GM23338 (cell line): ENCODE measurements around the gene DOCK1. TPM values are rescaled to one million over a fixed set of nuclear protein-coding genes. Genes with fewer than 3 reads are reported as not detected.
A peak's percentile ranks its signal among the peaks of the same experiment; 100 is the strongest.

Experiments used
- ATAC-seq: fragments of 200-7000 bp; cut with Tn5 transposase; 3 replicates; pipeline ENCODE4 v1.9.1; 2020
- DNase-seq: peaks from one replicate; pipeline ENCODE4 v3.0.0-alpha.2; 2015; ENCODE audit warnings: low spot score
- H2AFZ ChIP-seq: fragments of 200-600 bp; sonication (generic); 2 replicates; pipeline ENCODE4 v1.8.0; 2016; ENCODE audit warnings: antibody characterized with exemption, mild to moderate bottlenecking, moderate library complexity
- H3F3A ChIP-seq: fragments of 200-600 bp; sonication (generic); replicated peaks from 2 replicates; pipeline ENCODE4 v1.8.0; 2017; ENCODE audit warnings: antibody characterized with exemption, mixed run types, low read depth
- H3K27ac ChIP-seq: fragments of 200-600 bp; sonication (generic); 2 replicates; pipeline ENCODE4 v1.6.1; 2016; ENCODE audit warnings: low read depth
- H3K27me3 ChIP-seq: fragments of 200-600 bp; sonication (generic); 2 replicates; pipeline ENCODE4 v1.8.0; 2016; ENCODE audit warnings: mild to moderate bottlenecking, mixed run types, moderate library complexity; ENCODE audit not compliant: insufficient read depth
- H3K36me3 ChIP-seq: fragments of 200-600 bp; sonication (generic); 2 replicates; pipeline ENCODE4 v1.8.0; 2016; ENCODE audit warnings: mild to moderate bottlenecking; ENCODE audit not compliant: insufficient read depth
- H3K4me1 ChIP-seq: fragments of 200-600 bp; sonication (generic); 2 replicates; pipeline ENCODE4 v1.8.0; 2016; ENCODE audit warnings: mild to moderate bottlenecking, moderate library complexity; ENCODE audit not compliant: insufficient read depth
- H3K4me2 ChIP-seq: fragments of 200-600 bp; sonication (generic); 2 replicates; pipeline ENCODE4 v1.7.1; 2017; ENCODE audit warnings: mixed run types
- H3K4me3 ChIP-seq: fragments of 200-600 bp; sonication (generic); 2 replicates; pipeline ENCODE4 v1.6.1; 2016; ENCODE audit warnings: mixed run types
- H3K79me2 ChIP-seq: fragments of 200-600 bp; sonication (generic); replicated peaks from 2 replicates; pipeline ENCODE4 v1.8.0; 2017; ENCODE audit warnings: mild to moderate bottlenecking; ENCODE audit not compliant: insufficient read depth
- H3K9me2 ChIP-seq: fragments of 200-600 bp; sonication (generic); 2 replicates; pipeline ENCODE4 v1.8.0; 2017; ENCODE audit not compliant: insufficient read depth
- H4K20me1 ChIP-seq: fragments of 200-600 bp; sonication (generic); replicated peaks from 2 replicates; pipeline ENCODE4 v1.8.0; 2017; ENCODE audit warnings: mild to moderate bottlenecking; ENCODE audit not compliant: insufficient read depth
- H3K27ac Mint-ChIP-seq: 2 replicates; pipeline ENCODE4 v1.8.0; 2020; ENCODE audit warnings: inconsistent platforms, mild to moderate bottlenecking, moderate library complexity, mixed read lengths
- H3K27me3 Mint-ChIP-seq: 3 replicates; pipeline ENCODE4 v1.8.0; 2022; ENCODE audit warnings: low read depth, mild to moderate bottlenecking, moderate library complexity, mixed read lengths, inconsistent platforms; ENCODE audit not compliant: insufficient read depth, poor library complexity
- H3K36me3 Mint-ChIP-seq: 3 replicates; pipeline ENCODE4 v1.8.0; 2021; ENCODE audit warnings: low read depth, mild to moderate bottlenecking, inconsistent platforms, moderate library complexity, mixed read lengths
- H3K4me1 Mint-ChIP-seq: 3 replicates; pipeline ENCODE4 v1.8.0; 2020; ENCODE audit warnings: mild to moderate bottlenecking, inconsistent platforms, mixed read lengths
- H3K4me3 Mint-ChIP-seq: 3 replicates; pipeline ENCODE4 v1.8.0; 2021; ENCODE audit warnings: moderate library complexity, mild to moderate bottlenecking, inconsistent platforms, mixed read lengths
- H3K9me3 Mint-ChIP-seq: 3 replicates; pipeline ENCODE4 v1.8.0; 2020; ENCODE audit warnings: moderate library complexity, mild to moderate bottlenecking, inconsistent platforms, mixed read lengths
- CREB1 ChIP-seq: fragments of 250-450 bp; sonication (Bioruptor Pico); IDR thresholded peaks from 2 replicates; pipeline ENCODE4 v1.5.0; 2020; ENCODE audit warnings: low read depth, mild to moderate bottlenecking, moderate library complexity
- EZH2 ChIP-seq: fragments of 200-600 bp; sonication (generic); IDR thresholded peaks from one replicate; pipeline ENCODE4 v1.8.0; 2017; ENCODE audit warnings: antibody characterized with exemption, mild to moderate bottlenecking, low read depth; ENCODE audit not compliant: unreplicated experiment
- EZH2phosphoT487 ChIP-seq: fragments of 200-600 bp; sonication (generic); IDR thresholded peaks from one replicate; pipeline ENCODE4 v1.8.1; 2018; ENCODE audit warnings: antibody characterized with exemption; ENCODE audit not compliant: unreplicated experiment
- JUNB ChIP-seq: IDR thresholded peaks from one replicate; pipeline ENCODE4 v1.6.1; 2016; ENCODE audit warnings: antibody characterized with exemption; ENCODE audit not compliant: unreplicated experiment
- NANOG ChIP-seq: IDR thresholded peaks from 2 replicates; pipeline ENCODE4 v1.6.1; 2016; ENCODE audit warnings: antibody characterized with exemption, borderline replicate concordance
- POLR2AphosphoS5 ChIP-seq: IDR thresholded peaks from 2 replicates; pipeline ENCODE4 v1.6.1; 2016; ENCODE audit warnings: antibody characterized with exemption, low read depth
- STAT1 ChIP-seq: IDR thresholded peaks from one replicate; pipeline ENCODE4 v1.6.1; 2016; ENCODE audit warnings: antibody characterized with exemption; ENCODE audit not compliant: unreplicated experiment
- ZNF114 ChIP-seq: fragments of 250-450 bp; sonication (Bioruptor Pico); IDR thresholded peaks from 2 replicates; pipeline ENCODE4 v1.5.0; 2020; ENCODE audit warnings: mild to moderate bottlenecking, moderate library complexity
- ZNF331 ChIP-seq: fragments of 250-450 bp; sonication (Bioruptor Pico); IDR thresholded peaks from 2 replicates; pipeline ENCODE4 v1.5.0; 2020; ENCODE audit warnings: low read depth, mild to moderate bottlenecking, moderate library complexity
- polyA plus RNA-seq: library from polyadenylated mRNA; unstranded; fragments of >200 nt; fragmentation: Nextera tagmentation; extraction: Ambion mirVana; gene quantifications from 2 replicates; pipeline ENCODE4 v1.2.1, GENCODE V29; 2016
- total RNA-seq: library from RNA; depleted of rRNA; stranded (reverse); fragments of >200 nt; shearing (Covaris generic); gene quantifications from 2 replicates; pipeline ENCODE4 v1.2.3, GENCODE V29; 2014
- TF ChIP-seq, protein P1 (sequence below): IDR thresholded peaks from 2 replicates; pipeline ENCODE4 v1.6.1; 2016; ENCODE audit warnings: antibody characterized with exemption
- TF ChIP-seq, protein P2 (sequence below): IDR thresholded peaks from one replicate; pipeline ENCODE4 v1.6.1; 2018; ENCODE audit warnings: antibody characterized with exemption; ENCODE audit not compliant: unreplicated experiment
- TF ChIP-seq, protein P3 (sequence below): fragments of 250-450 bp; sonication (Bioruptor Pico); IDR thresholded peaks from 2 replicates; pipeline ENCODE4 v1.5.0; 2020; ENCODE audit warnings: mild to moderate bottlenecking, moderate library complexity
- TF ChIP-seq, protein P4 (sequence below), 2 experiments: fragments of 200-600 bp in 1 of 2; sonication (generic) in 1 of 2; conservative IDR thresholded peaks; 2 replicates each; pipeline versions ENCODE4 v1.5.1 to v1.6.1; 2016 to 2017; ENCODE audit warnings: antibody characterized with exemption in 2 of 2, low read depth in 2 of 2, mild to moderate bottlenecking in 2 of 2, moderate library complexity in 1 of 2

DOCK1 gene
- total and polyA plus RNA-seq, 2 experiments from 2014 or later: 13.2 to 55.3 TPM

DNA sequence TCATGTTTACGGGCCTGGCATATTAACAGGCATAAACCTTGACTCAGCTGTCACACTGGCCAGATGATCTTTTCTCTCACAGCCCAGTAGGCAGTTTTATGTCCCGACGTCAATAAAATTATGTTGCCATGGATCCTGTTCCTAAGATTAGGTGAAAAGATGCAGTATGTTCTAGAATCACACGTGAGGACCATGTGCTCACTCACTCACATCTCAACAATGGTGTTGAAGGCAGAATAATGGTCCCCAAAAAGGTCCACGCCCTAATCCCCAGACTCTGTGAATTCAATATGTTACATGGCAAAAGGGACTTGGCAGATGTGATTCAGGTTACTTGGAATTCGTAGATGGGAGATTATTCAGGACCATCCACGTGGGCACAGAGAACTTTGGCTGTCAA is 3.5 kb downstream of the DOCK1 start:
- Histone ChIP-seq H3K9me2 (no peaks in the 10 kb centered on the region), H3K4me3 (no peak overlapping the region), H3K4me2 (0 out of 2 replicates have a peak overlapping the region, but pooled peaks have one; percentile 20), H3K27me3 (no peaks in the 10 kb centered on the region), H3K36me3 (no peaks in the 10 kb centered on the region), H3K79me2 (peaks cover 82% of the 10 kb centered on the region), H3F3A (no peaks in the 10 kb centered on the region), H3K4me1 (peaks cover 33% of the 10 kb centered on the region), H3K27ac (no peak overlapping the region), H2AFZ (no peak overlapping the region), H4K20me1 (peaks cover 33% of the 10 kb centered on the region)
- Mint-ChIP-seq H3K36me3 (peaks cover 20% of the 10 kb centered on the region), H3K27ac (no peak overlapping the region), H3K4me1 (peaks cover 48% of the 10 kb centered on the region), H3K9me3 (no peaks in the 10 kb centered on the region; the same call in none of the 3 replicates), H3K27me3 (peaks cover 14% of the 10 kb centered on the region), H3K4me3 (no peak overlapping the region)
- ATAC-seq (no peak), DNase-seq (no peak)
- TF ChIP-seq ZNF114 (no peak), POLR2AphosphoS5 (no peak), ZNF331 (no peak), JUNB (no peak), STAT1 (no peak), CREB1 (CRISPR knock-in tag) (no peak), NANOG (no peak), EZH2 (no peak), EZH2phosphoT487 (no peak)
- TF ChIP-seq, protein P1, sequence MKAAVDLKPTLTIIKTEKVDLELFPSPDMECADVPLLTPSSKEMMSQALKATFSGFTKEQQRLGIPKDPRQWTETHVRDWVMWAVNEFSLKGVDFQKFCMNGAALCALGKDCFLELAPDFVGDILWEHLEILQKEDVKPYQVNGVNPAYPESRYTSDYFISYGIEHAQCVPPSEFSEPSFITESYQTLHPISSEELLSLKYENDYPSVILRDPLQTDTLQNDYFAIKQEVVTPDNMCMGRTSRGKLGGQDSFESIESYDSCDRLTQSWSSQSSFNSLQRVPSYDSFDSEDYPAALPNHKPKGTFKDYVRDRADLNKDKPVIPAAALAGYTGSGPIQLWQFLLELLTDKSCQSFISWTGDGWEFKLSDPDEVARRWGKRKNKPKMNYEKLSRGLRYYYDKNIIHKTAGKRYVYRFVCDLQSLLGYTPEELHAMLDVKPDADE: no peak
- TF ChIP-seq, protein P2, sequence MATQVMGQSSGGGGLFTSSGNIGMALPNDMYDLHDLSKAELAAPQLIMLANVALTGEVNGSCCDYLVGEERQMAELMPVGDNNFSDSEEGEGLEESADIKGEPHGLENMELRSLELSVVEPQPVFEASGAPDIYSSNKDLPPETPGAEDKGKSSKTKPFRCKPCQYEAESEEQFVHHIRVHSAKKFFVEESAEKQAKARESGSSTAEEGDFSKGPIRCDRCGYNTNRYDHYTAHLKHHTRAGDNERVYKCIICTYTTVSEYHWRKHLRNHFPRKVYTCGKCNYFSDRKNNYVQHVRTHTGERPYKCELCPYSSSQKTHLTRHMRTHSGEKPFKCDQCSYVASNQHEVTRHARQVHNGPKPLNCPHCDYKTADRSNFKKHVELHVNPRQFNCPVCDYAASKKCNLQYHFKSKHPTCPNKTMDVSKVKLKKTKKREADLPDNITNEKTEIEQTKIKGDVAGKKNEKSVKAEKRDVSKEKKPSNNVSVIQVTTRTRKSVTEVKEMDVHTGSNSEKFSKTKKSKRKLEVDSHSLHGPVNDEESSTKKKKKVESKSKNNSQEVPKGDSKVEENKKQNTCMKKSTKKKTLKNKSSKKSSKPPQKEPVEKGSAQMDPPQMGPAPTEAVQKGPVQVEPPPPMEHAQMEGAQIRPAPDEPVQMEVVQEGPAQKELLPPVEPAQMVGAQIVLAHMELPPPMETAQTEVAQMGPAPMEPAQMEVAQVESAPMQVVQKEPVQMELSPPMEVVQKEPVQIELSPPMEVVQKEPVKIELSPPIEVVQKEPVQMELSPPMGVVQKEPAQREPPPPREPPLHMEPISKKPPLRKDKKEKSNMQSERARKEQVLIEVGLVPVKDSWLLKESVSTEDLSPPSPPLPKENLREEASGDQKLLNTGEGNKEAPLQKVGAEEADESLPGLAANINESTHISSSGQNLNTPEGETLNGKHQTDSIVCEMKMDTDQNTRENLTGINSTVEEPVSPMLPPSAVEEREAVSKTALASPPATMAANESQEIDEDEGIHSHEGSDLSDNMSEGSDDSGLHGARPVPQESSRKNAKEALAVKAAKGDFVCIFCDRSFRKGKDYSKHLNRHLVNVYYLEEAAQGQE: no peak
- TF ChIP-seq, protein P3, sequence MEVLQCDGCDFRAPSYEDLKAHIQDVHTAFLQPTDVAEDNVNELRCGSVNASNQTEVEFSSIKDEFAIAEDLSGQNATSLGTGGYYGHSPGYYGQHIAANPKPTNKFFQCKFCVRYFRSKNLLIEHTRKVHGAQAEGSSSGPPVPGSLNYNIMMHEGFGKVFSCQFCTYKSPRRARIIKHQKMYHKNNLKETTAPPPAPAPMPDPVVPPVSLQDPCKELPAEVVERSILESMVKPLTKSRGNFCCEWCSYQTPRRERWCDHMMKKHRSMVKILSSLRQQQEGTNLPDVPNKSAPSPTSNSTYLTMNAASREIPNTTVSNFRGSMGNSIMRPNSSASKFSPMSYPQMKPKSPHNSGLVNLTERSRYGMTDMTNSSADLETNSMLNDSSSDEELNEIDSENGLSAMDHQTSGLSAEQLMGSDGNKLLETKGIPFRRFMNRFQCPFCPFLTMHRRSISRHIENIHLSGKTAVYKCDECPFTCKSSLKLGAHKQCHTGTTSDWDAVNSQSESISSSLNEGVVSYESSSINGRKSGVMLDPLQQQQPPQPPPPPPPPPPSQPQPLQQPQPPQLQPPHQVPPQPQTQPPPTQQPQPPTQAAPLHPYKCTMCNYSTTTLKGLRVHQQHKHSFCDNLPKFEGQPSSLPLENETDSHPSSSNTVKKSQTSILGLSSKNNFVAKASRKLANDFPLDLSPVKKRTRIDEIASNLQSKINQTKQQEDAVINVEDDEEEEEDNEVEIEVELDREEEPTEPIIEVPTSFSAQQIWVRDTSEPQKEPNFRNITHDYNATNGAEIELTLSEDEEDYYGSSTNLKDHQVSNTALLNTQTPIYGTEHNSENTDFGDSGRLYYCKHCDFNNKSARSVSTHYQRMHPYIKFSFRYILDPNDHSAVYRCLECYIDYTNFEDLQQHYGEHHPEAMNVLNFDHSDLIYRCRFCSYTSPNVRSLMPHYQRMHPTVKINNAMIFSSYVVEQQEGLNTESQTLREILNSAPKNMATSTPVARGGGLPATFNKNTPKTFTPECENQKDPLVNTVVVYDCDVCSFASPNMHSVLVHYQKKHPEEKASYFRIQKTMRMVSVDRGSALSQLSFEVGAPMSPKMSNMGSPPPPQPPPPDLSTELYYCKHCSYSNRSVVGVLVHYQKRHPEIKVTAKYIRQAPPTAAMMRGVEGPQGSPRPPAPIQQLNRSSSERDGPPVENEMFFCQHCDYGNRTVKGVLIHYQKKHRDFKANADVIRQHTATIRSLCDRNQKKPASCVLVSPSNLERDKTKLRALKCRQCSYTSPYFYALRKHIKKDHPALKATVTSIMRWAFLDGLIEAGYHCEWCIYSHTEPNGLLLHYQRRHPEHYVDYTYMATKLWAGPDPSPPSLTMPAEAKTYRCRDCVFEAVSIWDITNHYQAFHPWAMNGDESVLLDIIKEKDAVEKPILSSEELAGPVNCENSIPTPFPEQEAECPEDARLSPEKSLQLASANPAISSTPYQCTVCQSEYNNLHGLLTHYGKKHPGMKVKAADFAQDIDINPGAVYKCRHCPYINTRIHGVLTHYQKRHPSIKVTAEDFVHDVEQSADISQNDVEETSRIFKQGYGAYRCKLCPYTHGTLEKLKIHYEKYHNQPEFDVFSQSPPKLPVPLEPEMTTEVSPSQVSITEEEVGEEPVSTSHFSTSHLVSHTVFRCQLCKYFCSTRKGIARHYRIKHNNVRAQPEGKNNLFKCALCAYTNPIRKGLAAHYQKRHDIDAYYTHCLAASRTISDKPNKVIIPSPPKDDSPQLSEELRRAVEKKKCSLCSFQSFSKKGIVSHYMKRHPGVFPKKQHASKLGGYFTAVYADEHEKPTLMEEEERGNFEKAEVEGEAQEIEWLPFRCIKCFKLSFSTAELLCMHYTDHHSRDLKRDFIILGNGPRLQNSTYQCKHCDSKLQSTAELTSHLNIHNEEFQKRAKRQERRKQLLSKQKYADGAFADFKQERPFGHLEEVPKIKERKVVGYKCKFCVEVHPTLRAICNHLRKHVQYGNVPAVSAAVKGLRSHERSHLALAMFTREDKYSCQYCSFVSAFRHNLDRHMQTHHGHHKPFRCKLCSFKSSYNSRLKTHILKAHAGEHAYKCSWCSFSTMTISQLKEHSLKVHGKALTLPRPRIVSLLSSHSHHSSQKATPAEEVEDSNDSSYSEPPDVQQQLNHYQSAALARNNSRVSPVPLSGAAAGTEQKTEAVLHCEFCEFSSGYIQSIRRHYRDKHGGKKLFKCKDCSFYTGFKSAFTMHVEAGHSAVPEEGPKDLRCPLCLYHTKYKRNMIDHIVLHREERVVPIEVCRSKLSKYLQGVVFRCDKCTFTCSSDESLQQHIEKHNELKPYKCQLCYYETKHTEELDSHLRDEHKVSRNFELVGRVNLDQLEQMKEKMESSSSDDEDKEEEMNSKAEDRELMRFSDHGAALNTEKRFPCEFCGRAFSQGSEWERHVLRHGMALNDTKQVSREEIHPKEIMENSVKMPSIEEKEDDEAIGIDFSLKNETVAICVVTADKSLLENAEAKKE (CRISPR knock-in tag): no peak
- TF ChIP-seq, protein P4, sequence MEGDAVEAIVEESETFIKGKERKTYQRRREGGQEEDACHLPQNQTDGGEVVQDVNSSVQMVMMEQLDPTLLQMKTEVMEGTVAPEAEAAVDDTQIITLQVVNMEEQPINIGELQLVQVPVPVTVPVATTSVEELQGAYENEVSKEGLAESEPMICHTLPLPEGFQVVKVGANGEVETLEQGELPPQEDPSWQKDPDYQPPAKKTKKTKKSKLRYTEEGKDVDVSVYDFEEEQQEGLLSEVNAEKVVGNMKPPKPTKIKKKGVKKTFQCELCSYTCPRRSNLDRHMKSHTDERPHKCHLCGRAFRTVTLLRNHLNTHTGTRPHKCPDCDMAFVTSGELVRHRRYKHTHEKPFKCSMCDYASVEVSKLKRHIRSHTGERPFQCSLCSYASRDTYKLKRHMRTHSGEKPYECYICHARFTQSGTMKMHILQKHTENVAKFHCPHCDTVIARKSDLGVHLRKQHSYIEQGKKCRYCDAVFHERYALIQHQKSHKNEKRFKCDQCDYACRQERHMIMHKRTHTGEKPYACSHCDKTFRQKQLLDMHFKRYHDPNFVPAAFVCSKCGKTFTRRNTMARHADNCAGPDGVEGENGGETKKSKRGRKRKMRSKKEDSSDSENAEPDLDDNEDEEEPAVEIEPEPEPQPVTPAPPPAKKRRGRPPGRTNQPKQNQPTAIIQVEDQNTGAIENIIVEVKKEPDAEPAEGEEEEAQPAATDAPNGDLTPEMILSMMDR (conservative IDR thresholded peaks at IDR 0.05; ENCODE audit: low read depth in 2 of 2): no peak
